PC-3 (cell line): ENCODE measurements around the gene FILIP1L.

Experiments used
- EZH2 ChIP-seq: fragments of 300-600 bp; sonication (generic); IDR thresholded peaks from one replicate; pipeline ENCODE4 v1.6.1; 2017; ENCODE audit warnings: antibody characterized with exemption, mild to moderate bottlenecking, low read length; ENCODE audit not compliant: unreplicated experiment
- EZH2phosphoT487 ChIP-seq: fragments of 300-600 bp; sonication (generic); IDR thresholded peaks from 2 replicates; pipeline ENCODE4 v1.6.1; 2018; ENCODE audit warnings: mild to moderate bottlenecking, antibody characterized with exemption, low read length, borderline replicate concordance
- TF ChIP-seq, protein P1 (sequence below): fragments of 300-600 bp; sonication (generic); conservative IDR thresholded peaks from 2 replicates; pipeline ENCODE4 v1.5.1; 2017; ENCODE audit warnings: antibody characterized with exemption, low read depth, mild to moderate bottlenecking, low read length

DNA sequence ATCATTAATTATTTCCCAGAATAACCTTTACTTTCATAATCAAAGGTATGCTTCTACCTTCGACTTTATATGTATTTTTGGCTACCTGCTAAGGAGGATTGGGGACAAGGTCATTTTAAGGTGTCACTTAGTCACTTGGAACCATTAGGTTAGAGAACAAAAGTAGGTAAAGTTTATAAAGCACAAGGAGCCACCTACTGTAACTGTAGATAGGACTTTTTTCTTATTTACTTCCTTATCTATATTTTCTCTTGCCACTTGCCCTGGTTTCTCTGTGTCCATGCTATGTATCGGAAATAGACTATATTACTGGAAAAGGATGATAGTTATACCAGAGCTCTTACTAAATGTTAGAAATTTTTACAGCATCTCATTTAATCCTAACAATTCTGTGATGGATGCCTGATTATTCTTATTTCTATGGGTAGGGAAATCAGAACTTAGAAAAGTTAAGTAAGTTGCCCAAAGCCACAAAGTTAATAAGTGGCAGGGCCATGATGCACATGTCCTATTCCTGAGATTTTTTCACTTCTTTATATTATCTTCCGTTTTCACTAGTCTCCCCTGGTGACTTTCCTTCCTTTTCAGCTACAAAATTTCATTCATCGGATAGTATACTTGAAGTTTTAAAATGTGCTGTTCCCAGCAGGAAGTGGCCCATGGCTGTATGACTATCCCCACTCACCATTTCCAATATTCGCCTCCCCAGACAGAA is 164.2 kb downstream of the FILIP1L start:
- TF ChIP-seq, protein P1, sequence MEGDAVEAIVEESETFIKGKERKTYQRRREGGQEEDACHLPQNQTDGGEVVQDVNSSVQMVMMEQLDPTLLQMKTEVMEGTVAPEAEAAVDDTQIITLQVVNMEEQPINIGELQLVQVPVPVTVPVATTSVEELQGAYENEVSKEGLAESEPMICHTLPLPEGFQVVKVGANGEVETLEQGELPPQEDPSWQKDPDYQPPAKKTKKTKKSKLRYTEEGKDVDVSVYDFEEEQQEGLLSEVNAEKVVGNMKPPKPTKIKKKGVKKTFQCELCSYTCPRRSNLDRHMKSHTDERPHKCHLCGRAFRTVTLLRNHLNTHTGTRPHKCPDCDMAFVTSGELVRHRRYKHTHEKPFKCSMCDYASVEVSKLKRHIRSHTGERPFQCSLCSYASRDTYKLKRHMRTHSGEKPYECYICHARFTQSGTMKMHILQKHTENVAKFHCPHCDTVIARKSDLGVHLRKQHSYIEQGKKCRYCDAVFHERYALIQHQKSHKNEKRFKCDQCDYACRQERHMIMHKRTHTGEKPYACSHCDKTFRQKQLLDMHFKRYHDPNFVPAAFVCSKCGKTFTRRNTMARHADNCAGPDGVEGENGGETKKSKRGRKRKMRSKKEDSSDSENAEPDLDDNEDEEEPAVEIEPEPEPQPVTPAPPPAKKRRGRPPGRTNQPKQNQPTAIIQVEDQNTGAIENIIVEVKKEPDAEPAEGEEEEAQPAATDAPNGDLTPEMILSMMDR = no peak
- TF ChIP-seq EZH2 = no peak
- no peak for TF ChIP-seq EZH2phosphoT487
